ENCODE results near the gene AKAIN1.

AKAIN1 gene

GRCh38 chr18:5104246-5104645 lies 92.8 kb downstream of the AKAIN1 start:
- Histone ChIP-seq H3K4me1 (ENCODE audit: control insufficient read depth, insufficient read depth, low read length, poor library complexity, severe bottlenecking) (no peaks in the 10 kb centered on the region), H3K9me3 (ENCODE audit: control insufficient read depth, low read length) (no peaks in the 10 kb centered on the region), H3K27ac (ENCODE audit: insufficient read depth, low read length, poor library complexity, severe bottlenecking) (no peak overlapping the region), H3K36me3 (ENCODE audit: control insufficient read depth, insufficient read depth, low read length) (no peaks in the 10 kb centered on the region), H3K4me3 (ENCODE audit: insufficient read depth, low read depth, low read length, poor library complexity, severe bottlenecking) (no peak overlapping the region), H3K27me3 (replicated peaks; ENCODE audit: control insufficient read depth, insufficient read depth, low read length, poor library complexity, severe bottlenecking) (no peaks in the 10 kb centered on the region)
- no peak for DNase-seq

DNA sequence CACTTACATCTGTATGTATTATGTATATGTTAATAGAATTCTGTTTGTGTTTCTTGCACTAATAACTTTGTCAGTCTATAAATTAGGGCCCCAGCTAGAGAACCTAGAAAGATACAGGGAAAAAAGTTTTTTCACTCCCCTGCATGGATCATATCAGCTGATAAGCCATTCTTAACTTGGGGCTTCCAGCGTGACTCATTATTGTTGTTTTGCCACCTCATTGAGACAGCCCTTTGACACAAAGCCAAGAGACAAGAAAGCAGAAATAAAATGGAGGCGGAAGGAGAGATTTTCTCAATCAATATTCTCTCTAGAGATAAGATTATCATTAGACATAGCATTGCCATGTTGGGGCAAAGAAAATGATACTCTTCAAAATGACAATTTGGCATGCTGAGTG lies 93.4 kb downstream of the AKAIN1 start:
- Histone ChIP-seq H3K4me3 (ENCODE audit: insufficient read depth, low read depth, low read length, poor library complexity, severe bottlenecking) (no peak overlapping the region), H3K27ac (ENCODE audit: insufficient read depth, low read length, poor library complexity, severe bottlenecking) (no peak overlapping the region), H3K4me1 (ENCODE audit: control insufficient read depth, insufficient read depth, low read length, poor library complexity, severe bottlenecking) (no peaks in the 10 kb centered on the region), H3K27me3 (replicated peaks; ENCODE audit: control insufficient read depth, insufficient read depth, low read length, poor library complexity, severe bottlenecking) (no peaks in the 10 kb centered on the region), H3K36me3 (ENCODE audit: control insufficient read depth, insufficient read depth, low read length) (no peaks in the 10 kb centered on the region), H3K9me3 (ENCODE audit: control insufficient read depth, low read length) (no peaks in the 10 kb centered on the region)
- no peak for DNase-seq

GRCh38 chr18:5103286-5103685 lies 93.8 kb downstream of the AKAIN1 start:
- no peaks in the 10 kb centered on the region for H3K27me3 ChIP-seq (replicated peaks; ENCODE audit: control insufficient read depth, insufficient read depth, low read length, poor library complexity, severe bottlenecking)
- H3K36me3 ChIP-seq (ENCODE audit: control insufficient read depth, insufficient read depth, low read length) = no peaks in the 10 kb centered on the region
- H3K4me3 ChIP-seq (ENCODE audit: insufficient read depth, low read depth, low read length, poor library complexity, severe bottlenecking) = no peak overlapping the region
- H3K4me1 ChIP-seq (ENCODE audit: control insufficient read depth, insufficient read depth, low read length, poor library complexity, severe bottlenecking) = no peaks in the 10 kb centered on the region
- no peaks in the 10 kb centered on the region for H3K9me3 ChIP-seq (ENCODE audit: control insufficient read depth, low read length)
- no peak overlapping the region for H3K27ac ChIP-seq (ENCODE audit: insufficient read depth, low read length, poor library complexity, severe bottlenecking)
- no peak for DNase-seq

DNA sequence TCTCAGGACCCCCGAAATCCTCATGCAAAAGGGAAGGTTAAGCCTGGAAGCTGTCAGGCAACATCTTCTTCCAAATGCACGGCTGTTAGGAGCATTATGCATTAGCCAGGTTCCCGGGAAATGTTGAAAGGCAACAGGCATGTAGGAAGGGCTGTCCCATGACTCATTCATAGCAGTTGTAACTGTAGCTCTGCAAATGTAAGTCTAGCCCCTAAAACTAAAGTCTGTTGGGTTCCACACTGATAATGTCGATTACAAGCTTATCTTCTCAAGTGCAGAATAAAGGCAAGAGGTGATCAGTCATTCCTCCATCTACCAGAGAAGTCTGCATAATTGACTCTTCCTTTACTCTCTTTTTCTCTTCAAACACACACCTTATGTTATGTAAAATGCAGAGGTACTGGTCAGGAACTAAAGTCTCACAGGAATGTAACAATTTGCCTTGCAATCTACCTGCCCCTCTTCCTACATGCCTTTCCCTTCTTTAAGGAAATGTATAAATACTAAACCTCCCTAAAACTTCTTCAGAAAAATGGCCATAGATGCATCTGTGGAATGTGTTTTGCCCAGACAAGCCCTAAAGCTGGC lies 99.8 kb downstream of the AKAIN1 start:
- no peaks in the 10 kb centered on the region for H3K36me3 ChIP-seq (ENCODE audit: control insufficient read depth, insufficient read depth, low read length)
- no peak overlapping the region for H3K27ac ChIP-seq (ENCODE audit: insufficient read depth, low read length, poor library complexity, severe bottlenecking)
- H3K4me1 ChIP-seq (ENCODE audit: control insufficient read depth, insufficient read depth, low read length, poor library complexity, severe bottlenecking) = no peaks in the 10 kb centered on the region
- no peak overlapping the region for H3K4me3 ChIP-seq (ENCODE audit: insufficient read depth, low read depth, low read length, poor library complexity, severe bottlenecking)
- H3K9me3 ChIP-seq (ENCODE audit: control insufficient read depth, low read length) = no peaks in the 10 kb centered on the region
- no peaks in the 10 kb centered on the region for H3K27me3 ChIP-seq (replicated peaks; ENCODE audit: control insufficient read depth, insufficient read depth, low read length, poor library complexity, severe bottlenecking)
- DNase-seq = no peak

DNA sequence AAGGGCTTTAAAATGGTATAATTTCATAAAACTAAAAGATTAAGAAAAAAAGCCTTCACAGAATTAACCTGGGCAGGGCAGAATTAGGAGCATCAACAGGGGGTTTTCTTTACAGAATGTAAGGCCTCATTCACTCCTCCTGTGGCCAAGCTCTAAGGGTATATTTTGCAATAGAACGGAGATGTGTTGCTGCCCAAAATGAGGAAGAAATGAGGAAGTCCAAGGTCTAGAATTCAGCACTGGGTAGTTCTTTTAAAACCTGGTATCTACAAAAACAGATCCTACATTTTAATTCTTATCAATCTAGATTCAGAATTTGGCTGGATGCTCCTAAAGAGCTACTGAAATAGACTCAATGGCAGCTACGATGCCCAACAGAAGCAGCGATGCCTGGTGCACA lies 101.8 kb downstream of the AKAIN1 start:
- no peak overlapping the region for H3K27ac ChIP-seq (ENCODE audit: insufficient read depth, low read length, poor library complexity, severe bottlenecking)
- no peaks in the 10 kb centered on the region for H3K27me3 ChIP-seq (replicated peaks; ENCODE audit: control insufficient read depth, insufficient read depth, low read length, poor library complexity, severe bottlenecking)
- no peak for DNase-seq
- no peaks in the 10 kb centered on the region for H3K9me3 ChIP-seq (ENCODE audit: control insufficient read depth, low read length)
- no peaks in the 10 kb centered on the region for H3K4me1 ChIP-seq (ENCODE audit: control insufficient read depth, insufficient read depth, low read length, poor library complexity, severe bottlenecking)
- no peaks in the 10 kb centered on the region for H3K36me3 ChIP-seq (ENCODE audit: control insufficient read depth, insufficient read depth, low read length)
- H3K4me3 ChIP-seq (ENCODE audit: insufficient read depth, low read depth, low read length, poor library complexity, severe bottlenecking) = no peak overlapping the region

- no peaks in the 10 kb centered on the region for H3K9me3 ChIP-seq (ENCODE audit: control insufficient read depth, low read length)
- H3K4me1 ChIP-seq (ENCODE audit: control insufficient read depth, insufficient read depth, low read length, poor library complexity, severe bottlenecking) = no peaks in the 10 kb centered on the region
- H3K4me3 ChIP-seq (ENCODE audit: insufficient read depth, low read depth, low read length, poor library complexity, severe bottlenecking) = no peak overlapping the region
- no peaks in the 10 kb centered on the region for H3K36me3 ChIP-seq (ENCODE audit: control insufficient read depth, insufficient read depth, low read length)
- no peak for DNase-seq
- H3K27ac ChIP-seq (ENCODE audit: insufficient read depth, low read length, poor library complexity, severe bottlenecking) = no peak overlapping the region
- no peaks in the 10 kb centered on the region for H3K27me3 ChIP-seq (replicated peaks; ENCODE audit: control insufficient read depth, insufficient read depth, low read length, poor library complexity, severe bottlenecking)
Measured at GRCh38 chr18:5093902-5094301, 103.2 kb downstream of the AKAIN1 start.
